MM.1S (cell line): Measurements from ENCODE around the gene DDR1.
"Not testable (repeated sequence)": the region's sequence is repeated elsewhere in the genome, so short reads cannot be mapped to it uniquely, and the experiment has no call there.

ENCODE experiments used
- DNase-seq: peaks from one replicate; pipeline ENCODE4 v3.0.0-alpha.2; 2015
- H2AFZ ChIP-seq: fragments of 300-600 bp; sonication (generic); 2 replicates; pipeline ENCODE4 v1.6.0; 2016; ENCODE audit warnings: antibody characterized with exemption, low read length
- H3F3A ChIP-seq: fragments of 300-600 bp; sonication (generic); 2 replicates; pipeline ENCODE4 v1.6.1; 2016; ENCODE audit warnings: mild to moderate bottlenecking, antibody characterized with exemption, low read length, moderate library complexity, mixed read lengths; ENCODE audit not compliant: insufficient read depth
- H3K27ac ChIP-seq: fragments of 300-600 bp; sonication (generic); 2 replicates; pipeline ENCODE4 v1.5.1; 2016; ENCODE audit warnings: mild to moderate bottlenecking, low read length
- H3K27me3 ChIP-seq: fragments of 300-600 bp; sonication (generic); replicated peaks from 2 replicates; pipeline ENCODE4 v1.6.0; 2016; ENCODE audit warnings: low read length; ENCODE audit not compliant: insufficient read depth
- H3K36me3 ChIP-seq: fragments of 300-600 bp; sonication (generic); replicated peaks from 2 replicates; pipeline ENCODE4 v1.6.1; 2016; ENCODE audit warnings: mild to moderate bottlenecking, low read length, mixed read lengths; ENCODE audit not compliant: insufficient read depth
- H3K4me1 ChIP-seq: fragments of 300-600 bp; sonication (generic); 2 replicates; pipeline ENCODE4 v1.6.1; 2016; ENCODE audit warnings: low read length, mixed read lengths
- H3K4me2 ChIP-seq: fragments of 300-600 bp; sonication (generic); 2 replicates; pipeline ENCODE4 v1.6.0; 2016; ENCODE audit warnings: low read depth, low read length
- H3K4me3 ChIP-seq: fragments of 300-600 bp; sonication (generic); 2 replicates; pipeline ENCODE4 v1.5.1; 2016; ENCODE audit warnings: low read length, mixed read lengths
- H3K79me2 ChIP-seq: fragments of 300-600 bp; sonication (generic); 2 replicates; pipeline ENCODE4 v1.6.1; 2016; ENCODE audit warnings: mixed run types, low read length, mixed read lengths
- H3K9ac ChIP-seq: fragments of 300-600 bp; sonication (generic); 2 replicates; pipeline ENCODE4 v1.6.1; 2016; ENCODE audit warnings: low read length, mixed read lengths
- H3K9me2 ChIP-seq: fragments of 300-600 bp; sonication (generic); replicated peaks from 2 replicates; pipeline ENCODE4 v1.6.1; 2016; ENCODE audit warnings: mild to moderate bottlenecking, low read length, mixed read lengths; ENCODE audit not compliant: insufficient read depth
- H3K9me3 ChIP-seq: fragments of 300-600 bp; sonication (generic); replicated peaks from 2 replicates; pipeline ENCODE4 v1.6.1; 2016; ENCODE audit warnings: mild to moderate bottlenecking, low read length, mixed read lengths; ENCODE audit not compliant: insufficient read depth
- H4K20me1 ChIP-seq: fragments of 300-600 bp; sonication (generic); 2 replicates; pipeline ENCODE4 v1.6.1; 2016; ENCODE audit warnings: mild to moderate bottlenecking, low read length, moderate library complexity, mixed read lengths; ENCODE audit not compliant: insufficient read depth
- EZH2 ChIP-seq: fragments of 300-600 bp; sonication (generic); optimal IDR thresholded peaks from 2 replicates; pipeline ENCODE3; 2017; ENCODE audit warnings: low read depth, mild to moderate bottlenecking, antibody characterized with exemption, low read length, mixed read lengths
- EZH2phosphoT487 ChIP-seq: fragments of 300-600 bp; sonication (generic); IDR thresholded peaks from 2 replicates; pipeline ENCODE4 v1.6.1; 2018; ENCODE audit warnings: antibody characterized with exemption, low read length
- TF ChIP-seq, protein P1 (sequence below): fragments of 300-600 bp; sonication (generic); IDR thresholded peaks from 2 replicates; pipeline ENCODE4 v1.5.1; 2016; ENCODE audit warnings: antibody characterized with exemption, low read length, mixed read lengths

Gene DDR1

DNA sequence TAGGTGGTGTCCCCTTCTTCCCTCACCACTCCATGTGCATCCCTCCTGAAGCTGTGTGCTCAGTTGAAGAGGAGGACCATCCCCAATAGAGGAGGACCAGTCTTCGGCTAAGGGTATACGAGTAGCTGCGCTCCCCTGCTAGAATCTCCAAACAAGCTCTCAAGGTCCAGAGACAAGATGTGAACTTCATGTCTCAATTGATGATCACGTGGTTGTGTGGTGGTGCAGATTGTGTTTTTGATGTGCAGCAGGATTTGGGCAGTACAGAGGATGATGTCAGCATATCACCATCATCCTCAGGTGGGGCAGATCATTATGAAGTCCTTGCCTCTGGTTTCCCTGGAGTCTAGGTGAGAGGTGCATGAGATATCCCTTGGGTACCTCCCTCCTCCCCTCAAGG is 20.0 kb upstream of the DDR1 start:
- no peaks in the 10 kb centered on the region for H3K9me2 ChIP-seq
- TF ChIP-seq EZH2phosphoT487 (no peak), EZH2 (no peak)
- TF ChIP-seq, protein P1, sequence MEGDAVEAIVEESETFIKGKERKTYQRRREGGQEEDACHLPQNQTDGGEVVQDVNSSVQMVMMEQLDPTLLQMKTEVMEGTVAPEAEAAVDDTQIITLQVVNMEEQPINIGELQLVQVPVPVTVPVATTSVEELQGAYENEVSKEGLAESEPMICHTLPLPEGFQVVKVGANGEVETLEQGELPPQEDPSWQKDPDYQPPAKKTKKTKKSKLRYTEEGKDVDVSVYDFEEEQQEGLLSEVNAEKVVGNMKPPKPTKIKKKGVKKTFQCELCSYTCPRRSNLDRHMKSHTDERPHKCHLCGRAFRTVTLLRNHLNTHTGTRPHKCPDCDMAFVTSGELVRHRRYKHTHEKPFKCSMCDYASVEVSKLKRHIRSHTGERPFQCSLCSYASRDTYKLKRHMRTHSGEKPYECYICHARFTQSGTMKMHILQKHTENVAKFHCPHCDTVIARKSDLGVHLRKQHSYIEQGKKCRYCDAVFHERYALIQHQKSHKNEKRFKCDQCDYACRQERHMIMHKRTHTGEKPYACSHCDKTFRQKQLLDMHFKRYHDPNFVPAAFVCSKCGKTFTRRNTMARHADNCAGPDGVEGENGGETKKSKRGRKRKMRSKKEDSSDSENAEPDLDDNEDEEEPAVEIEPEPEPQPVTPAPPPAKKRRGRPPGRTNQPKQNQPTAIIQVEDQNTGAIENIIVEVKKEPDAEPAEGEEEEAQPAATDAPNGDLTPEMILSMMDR, result no peak
- no peak for DNase-seq

DNA sequence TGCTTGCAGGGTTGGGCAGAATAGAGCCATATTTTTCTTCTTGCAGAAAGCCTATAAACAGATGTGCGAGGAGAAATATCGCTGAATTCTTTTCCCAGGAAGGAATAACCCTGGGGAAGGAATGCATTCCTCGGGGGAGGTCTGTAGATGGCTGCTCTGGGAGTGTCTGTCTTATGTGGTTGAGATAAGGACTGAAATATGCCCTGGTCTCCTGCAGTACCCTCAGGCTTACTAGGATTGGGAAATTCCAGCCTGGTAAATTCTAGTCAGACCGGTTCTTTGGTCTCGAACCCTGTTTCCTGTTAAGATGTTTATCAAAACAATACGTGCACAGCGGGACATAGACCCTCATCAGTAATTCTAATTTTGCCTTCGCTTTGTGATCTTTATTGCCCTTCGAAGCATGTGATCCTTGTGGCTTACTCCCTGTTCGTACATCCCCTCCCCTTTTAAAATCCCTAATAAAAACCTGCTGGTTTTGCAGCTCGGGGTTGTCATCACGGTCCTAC is 15.0 kb upstream of the DDR1 start:
- not testable (repeated sequence) for H3K27ac ChIP-seq, H3K36me3 ChIP-seq, H3K4me1 ChIP-seq, H2AFZ ChIP-seq, H3K79me2 ChIP-seq, H4K20me1 ChIP-seq, H3K4me2 ChIP-seq, H3K9me2 ChIP-seq, H3F3A ChIP-seq, H3K4me3 ChIP-seq, H3K27me3 ChIP-seq, H3K9ac ChIP-seq, H3K9me3 ChIP-seq, DNase-seq

More for the DNA sequence above, 20.0 kb upstream of the DDR1 start:
- Histone ChIP-seq H3K27me3 (no peaks in the 10 kb centered on the region), H3K4me3 (no peak overlapping the region), H3K9me3 (no peaks in the 10 kb centered on the region), H3K27ac (no peak overlapping the region), H3K9ac (no peak overlapping the region), H3K4me1 (no peaks in the 10 kb centered on the region), H4K20me1 (no peaks in the 10 kb centered on the region), H3F3A (no peaks in the 10 kb centered on the region), H2AFZ (no peak overlapping the region), H3K36me3 (no peaks in the 10 kb centered on the region), H3K79me2 (no peaks in the 10 kb centered on the region), H3K4me2 (no peak overlapping the region)

DNA sequence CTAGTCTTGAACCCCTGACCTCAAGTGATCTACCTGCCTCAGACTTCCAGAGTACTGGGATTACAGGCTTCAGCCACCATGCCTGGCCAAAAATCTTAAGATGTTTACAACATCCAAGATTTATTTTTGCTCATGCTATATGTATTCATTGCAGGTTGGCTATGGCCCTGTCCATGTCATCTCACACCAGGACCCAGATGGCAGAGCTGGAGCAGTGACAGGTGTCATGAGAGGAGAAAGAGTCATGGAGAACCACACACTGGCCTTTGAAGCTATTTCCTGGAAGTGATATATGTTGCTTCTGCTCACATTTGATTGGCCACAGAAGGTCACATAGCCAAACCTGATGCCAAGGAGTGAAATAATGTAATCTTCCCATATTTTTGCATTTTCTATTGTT is 13.8 kb upstream of the DDR1 start:
- H3K9ac ChIP-seq, result no peak overlapping the region
- TF ChIP-seq EZH2, result no peak
- no peak for TF ChIP-seq EZH2phosphoT487
- TF ChIP-seq, protein P1, result no peak
- H4K20me1 ChIP-seq, result no peaks in the 10 kb centered on the region
- DNase-seq, result no peak
- H3K4me3 ChIP-seq, result no peak overlapping the region
- H2AFZ ChIP-seq, result no peak overlapping the region
- peaks cover 2% of the 10 kb centered on the region; the same call in 1 of the 2 replicates for H3K27me3 ChIP-seq
- H3F3A ChIP-seq, result no peaks in the 10 kb centered on the region
- H3K36me3 ChIP-seq, result no peaks in the 10 kb centered on the region
- no peaks in the 10 kb centered on the region for H3K9me2 ChIP-seq
- no peaks in the 10 kb centered on the region for H3K9me3 ChIP-seq
- no peak overlapping the region for H3K27ac ChIP-seq
- no peak overlapping the region for H3K4me2 ChIP-seq
- H3K79me2 ChIP-seq, result no peaks in the 10 kb centered on the region
- H3K4me1 ChIP-seq, result no peaks in the 10 kb centered on the region

DNA sequence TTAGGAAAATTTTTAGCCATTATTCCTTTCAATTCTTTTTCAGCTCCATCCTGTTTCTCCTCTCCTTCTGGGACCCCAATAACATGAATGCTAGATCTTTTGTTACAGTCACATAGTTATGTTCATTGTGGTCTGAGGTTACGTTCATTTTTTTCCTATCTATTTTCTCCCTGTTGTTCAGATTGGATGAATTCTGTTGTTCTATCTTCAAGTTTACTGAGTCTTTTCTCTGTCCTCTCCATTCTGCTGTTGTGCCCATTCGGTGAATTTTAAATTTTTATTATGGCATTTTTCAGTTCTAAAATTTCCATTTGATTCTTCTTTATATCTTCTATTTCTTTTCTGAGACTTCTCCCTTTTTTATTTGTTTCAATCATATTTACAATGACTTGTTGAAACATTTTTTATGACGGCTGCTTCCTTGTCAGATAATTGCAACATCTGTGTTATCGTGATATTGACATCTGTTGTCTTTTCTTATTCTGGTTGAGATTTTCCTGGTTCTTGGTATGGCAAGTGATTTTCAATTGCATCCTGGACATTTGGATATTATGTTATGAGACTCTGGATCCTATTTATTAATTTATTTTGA is 12.6 kb upstream of the DDR1 start:
- TF ChIP-seq EZH2 (no peak), EZH2phosphoT487 (no peak)
- TF ChIP-seq, protein P1, result no peak
- no peaks in the 10 kb centered on the region for H3K36me3 ChIP-seq
- H3K4me3 ChIP-seq, result no peak overlapping the region
- peaks cover 4% of the 10 kb centered on the region for H3K27me3 ChIP-seq
- H2AFZ ChIP-seq, result no peak overlapping the region
- no peaks in the 10 kb centered on the region for H3K9me2 ChIP-seq
- no peak overlapping the region for H3K9ac ChIP-seq
- no peak overlapping the region for H3K4me2 ChIP-seq
- H4K20me1 ChIP-seq, result no peaks in the 10 kb centered on the region
- DNase-seq, result no peak
- no peaks in the 10 kb centered on the region for H3K4me1 ChIP-seq
- no peaks in the 10 kb centered on the region for H3K9me3 ChIP-seq
- no peak overlapping the region for H3K27ac ChIP-seq
- no peaks in the 10 kb centered on the region for H3F3A ChIP-seq
- no peaks in the 10 kb centered on the region for H3K79me2 ChIP-seq
